NOMO-1 treated with dmso at 0.1 percent for 144 hours (cell line): ENCODE measurements around the gene CREB3L4.

Experiments used
- DNase-seq: peaks from one replicate; lab custom pipeline; 2025; ENCODE audit not compliant: unreplicated experiment; lab: John Stamatoyannopoulos, UW

Gene CREB3L4

GRCh38 chr1:153967107-153967999 lies at the start of gene CREB3L4:
Gene CREB3L4 (plus strand): TSS chr1:153967902. CDS start chr1:153968526, 624 bp downstream.
- peak; percentile 96 for DNase-seq

GRCh38 chr1:153919876-153920852 lies 47.5 kb upstream of the CREB3L4 start:
- peak; percentile 32 for DNase-seq

DNA sequence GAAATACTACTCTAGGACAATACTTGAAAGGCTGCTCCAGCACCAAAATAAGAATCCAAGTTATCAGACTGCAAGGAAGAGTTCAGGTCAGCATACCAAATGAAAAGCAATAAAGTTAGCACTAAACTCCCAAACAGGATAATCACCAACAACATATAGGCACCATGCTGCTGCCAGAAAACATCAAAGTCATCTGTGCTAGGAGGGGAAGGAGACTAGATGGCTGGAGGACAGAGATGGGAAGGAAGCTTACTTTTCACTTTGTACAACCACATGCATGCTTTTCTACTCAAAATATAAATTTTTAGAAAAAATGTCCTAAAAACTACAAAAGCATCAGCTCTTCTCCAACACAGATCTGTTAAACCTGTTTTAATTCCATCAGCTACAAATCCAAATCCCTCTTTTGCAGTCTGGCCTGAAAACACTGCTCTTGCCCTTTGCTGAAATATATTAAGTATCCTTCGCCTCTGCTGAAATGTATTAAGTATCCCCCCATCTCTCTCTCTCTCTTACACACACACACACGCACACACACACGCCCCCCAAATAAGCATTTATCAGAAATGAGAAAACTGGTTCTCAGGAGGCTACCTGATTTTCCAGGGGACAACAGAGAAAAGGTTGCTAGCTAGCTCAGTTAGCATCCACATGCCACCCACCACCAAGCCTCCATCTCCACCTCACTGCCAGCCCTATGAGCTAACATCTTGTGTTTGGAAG lies 46.5 kb upstream of the CREB3L4 start:
- DNase-seq = no peak

- DNase-seq = no peak
Observed at GRCh38 chr1:153921803-153922075, 46.0 kb upstream of the CREB3L4 start.

DNA sequence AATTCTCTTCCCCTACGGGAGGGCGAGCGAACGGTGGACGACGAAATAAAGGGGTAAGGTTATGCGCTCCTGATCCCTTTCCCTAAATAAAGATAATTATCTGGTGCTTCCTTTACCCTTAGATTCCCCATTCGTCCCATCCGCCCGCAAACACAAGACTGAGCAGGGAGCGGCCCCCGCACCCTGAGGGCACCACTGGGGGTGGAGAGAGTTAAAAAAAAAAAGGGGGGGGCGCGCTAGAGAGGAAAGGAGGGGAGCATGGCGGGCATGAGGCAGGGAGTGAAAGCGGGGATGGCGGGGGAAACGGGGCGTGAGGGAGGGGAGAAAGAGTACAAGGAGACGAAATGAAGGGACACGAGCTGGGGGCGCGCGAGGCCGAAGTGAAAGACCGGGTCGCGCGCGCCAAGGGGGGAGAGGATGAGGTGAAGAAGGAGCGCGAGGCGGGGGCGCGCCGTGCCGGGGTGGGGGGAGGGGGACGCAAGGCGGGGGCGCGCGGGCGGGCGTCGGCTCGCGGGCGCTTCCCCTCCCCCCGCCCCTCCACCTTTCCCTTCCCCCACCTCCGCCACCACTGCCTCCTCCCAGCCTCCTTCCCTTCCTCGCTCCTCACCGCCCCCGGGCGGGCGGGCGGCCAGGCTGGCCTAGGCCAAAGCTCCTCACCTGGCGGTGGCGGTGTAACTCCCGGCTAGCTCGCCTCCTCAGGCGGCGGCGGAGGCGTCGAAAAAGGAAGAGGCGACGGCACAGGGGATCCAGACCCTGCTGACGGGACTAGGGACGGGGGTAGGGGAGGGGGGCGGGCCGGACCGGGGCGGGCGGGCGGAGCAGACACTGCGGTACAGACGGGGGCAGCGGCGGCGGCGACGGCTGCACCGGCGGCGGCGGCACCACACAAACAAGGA lies 45.4 kb upstream of the CREB3L4 start:
- DNase-seq = peak; percentile 45

- peak; percentile 99 for DNase-seq
Observed at GRCh38 chr1:153922972-153923925, 44.5 kb upstream of the CREB3L4 start, which contains the start of gene GATAD2B. Gene GATAD2B (minus strand): TSS chr1:153922972. CDS start chr1:153828347, 94,625 bp downstream.

DNA sequence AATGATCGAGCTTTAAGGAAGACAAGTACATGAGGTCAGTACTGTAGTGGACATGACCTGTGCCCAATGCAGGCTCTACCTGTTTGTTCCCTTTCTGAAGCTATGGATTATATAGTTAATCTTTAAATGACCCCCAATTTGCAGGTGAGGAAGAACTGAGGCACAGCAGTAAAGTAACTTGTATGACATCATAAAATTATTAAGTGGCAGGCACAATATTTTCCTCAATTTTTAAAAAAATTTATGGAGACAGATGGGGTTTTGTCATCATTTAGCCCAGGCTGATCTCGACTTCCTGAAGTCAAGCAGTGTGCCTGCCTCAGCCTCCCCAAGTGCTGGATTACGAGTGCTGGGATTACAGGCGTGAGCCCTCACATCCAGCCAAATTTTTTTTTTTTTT lies 41.3 kb upstream of the CREB3L4 start:
- no peak for DNase-seq

GRCh38 chr1:153928245-153928644 lies 39.5 kb upstream of the CREB3L4 start:
- DNase-seq = no peak

- no peak for DNase-seq
Observed at GRCh38 chr1:153928791-153929341, 38.8 kb upstream of the CREB3L4 start.

DNA sequence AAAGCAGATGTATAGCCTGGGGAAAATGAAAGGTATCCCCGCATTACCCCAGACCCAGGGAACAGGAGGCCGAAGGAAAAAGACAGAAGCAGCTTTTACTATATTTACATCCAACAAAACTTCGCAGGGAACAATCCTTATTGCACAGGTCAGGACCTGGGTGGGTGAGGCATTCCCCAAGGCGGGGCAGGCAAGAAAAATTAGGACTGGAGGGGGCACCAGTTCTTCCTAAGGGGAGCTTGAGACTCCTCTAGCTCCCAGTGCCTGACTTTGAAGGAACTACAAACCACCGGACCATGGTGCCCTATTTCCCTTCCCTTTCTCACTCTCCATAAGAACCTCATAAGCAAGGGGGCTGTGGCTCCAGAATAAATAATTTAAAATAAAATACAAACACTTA lies 38.3 kb upstream of the CREB3L4 start:
- DNase-seq = no peak

- no peak for DNase-seq
Observed at GRCh38 chr1:153929981-153930948, 37.4 kb upstream of the CREB3L4 start.

- no peak for DNase-seq
Observed at GRCh38 chr1:153932156-153933131, 35.3 kb upstream of the CREB3L4 start.

DNA sequence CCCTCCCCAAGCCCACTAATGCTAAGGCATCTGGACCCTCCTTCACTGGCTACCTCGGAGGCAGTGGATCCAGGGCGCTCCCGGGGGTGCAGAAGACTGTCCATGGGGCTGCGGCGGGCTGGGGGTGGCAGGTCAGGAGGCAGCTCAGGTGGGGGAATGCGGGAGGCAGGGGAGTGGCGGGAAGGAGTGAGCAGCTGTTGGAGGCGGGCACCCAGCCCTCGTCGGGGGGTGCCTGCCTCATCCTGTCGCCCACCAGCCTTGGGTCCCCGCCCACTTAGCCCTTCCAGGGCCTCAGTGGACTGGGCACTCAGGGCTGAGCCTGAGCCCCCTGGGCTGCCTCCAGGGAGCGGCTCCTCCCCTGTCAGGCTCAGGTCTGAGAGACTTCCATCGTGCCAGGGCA lies 34.3 kb upstream of the CREB3L4 start:
- no peak for DNase-seq

- DNase-seq = no peak
Observed at GRCh38 chr1:153933955-153934354, 33.7 kb upstream of the CREB3L4 start.

DNA sequence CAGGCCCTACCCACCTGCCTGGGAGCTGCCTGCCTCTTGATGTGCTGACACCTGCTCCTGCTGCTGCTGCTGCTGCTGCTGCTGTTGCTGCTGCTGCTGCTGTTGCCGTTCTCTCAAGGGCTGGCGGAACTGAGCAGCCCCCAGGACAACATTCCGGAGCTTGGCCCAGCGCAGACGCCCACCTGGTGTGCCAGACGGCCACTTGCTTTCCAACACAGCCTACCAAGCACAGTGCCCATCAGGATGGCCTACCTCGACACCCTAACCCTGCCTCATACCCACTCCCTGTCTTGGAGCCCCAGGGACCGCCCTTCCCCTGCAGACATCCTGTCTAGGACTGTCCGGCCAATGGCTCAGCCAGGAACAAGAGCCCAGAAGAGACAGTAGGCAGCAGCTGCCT lies 33.0 kb upstream of the CREB3L4 start:
- no peak for DNase-seq

- no peak for DNase-seq
Observed at GRCh38 chr1:153936011-153936802, 31.5 kb upstream of the CREB3L4 start.
